Measurements from ENCODE around the gene TMEM238L. TPM values are rescaled to one million over a fixed set of nuclear protein-coding genes. Genes with fewer than 3 reads are reported as not detected.

Gene TMEM238L
- total and polyA plus RNA-seq, 10 donors, result not detected

DNA sequence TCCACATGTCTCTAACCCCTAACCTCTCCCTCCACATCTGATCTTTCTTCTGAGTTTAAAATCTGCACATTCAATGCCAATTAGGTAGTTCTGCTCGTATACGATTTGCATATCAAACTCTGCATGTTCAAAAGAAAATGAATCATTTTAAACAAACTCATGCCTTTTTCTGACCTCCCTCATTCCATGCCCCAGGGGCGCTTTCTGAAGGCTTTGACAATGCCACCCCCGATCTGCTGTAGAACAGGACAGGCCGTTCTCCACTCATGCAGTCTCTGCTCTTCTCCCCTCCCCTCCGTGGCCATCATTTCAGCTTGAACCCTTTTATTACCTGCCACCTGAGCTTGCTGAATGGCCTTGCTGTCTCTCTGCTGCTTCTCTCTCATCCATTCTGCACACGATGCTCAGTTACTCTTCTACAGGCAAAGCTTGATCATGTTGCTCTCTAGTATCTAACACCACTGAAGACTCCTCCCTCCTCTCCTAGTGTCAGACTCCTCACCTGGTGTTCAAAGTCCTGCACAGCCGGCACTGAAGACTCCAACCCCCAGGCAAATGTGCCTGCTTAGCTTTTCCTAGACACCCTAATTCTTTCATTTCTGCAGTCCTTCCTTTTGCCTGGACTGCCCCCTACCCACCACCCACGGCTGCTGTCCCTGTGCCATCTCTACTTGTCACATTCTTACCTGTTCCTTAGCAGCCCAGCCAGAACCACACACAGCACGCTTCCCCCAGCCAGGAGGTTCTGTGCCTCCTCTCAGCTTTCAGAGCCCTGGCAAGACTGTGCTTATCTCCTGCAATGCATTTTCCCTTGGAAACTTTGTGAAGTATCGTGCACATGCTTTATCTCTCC is 6.2 kb downstream of the TMEM238L start:
- TF ChIP-seq POLR2AphosphoS5 (IDR thresholded peaks at IDR 0.05) (no peak), POLR2A (IDR thresholded peaks at IDR 0.05) (no peak)
- TF ChIP-seq, protein P1, sequence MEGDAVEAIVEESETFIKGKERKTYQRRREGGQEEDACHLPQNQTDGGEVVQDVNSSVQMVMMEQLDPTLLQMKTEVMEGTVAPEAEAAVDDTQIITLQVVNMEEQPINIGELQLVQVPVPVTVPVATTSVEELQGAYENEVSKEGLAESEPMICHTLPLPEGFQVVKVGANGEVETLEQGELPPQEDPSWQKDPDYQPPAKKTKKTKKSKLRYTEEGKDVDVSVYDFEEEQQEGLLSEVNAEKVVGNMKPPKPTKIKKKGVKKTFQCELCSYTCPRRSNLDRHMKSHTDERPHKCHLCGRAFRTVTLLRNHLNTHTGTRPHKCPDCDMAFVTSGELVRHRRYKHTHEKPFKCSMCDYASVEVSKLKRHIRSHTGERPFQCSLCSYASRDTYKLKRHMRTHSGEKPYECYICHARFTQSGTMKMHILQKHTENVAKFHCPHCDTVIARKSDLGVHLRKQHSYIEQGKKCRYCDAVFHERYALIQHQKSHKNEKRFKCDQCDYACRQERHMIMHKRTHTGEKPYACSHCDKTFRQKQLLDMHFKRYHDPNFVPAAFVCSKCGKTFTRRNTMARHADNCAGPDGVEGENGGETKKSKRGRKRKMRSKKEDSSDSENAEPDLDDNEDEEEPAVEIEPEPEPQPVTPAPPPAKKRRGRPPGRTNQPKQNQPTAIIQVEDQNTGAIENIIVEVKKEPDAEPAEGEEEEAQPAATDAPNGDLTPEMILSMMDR (IDR thresholded peaks at IDR 0.05 in 8 of 11, conservative IDR thresholded peaks at IDR 0.05 in 3 of 11), result no peak
- Histone ChIP-seq H3K9me3 (no peaks in the 10 kb centered on the region), H3K27ac (no peak overlapping the region), H3K4me3 (no peak overlapping the region), H3K36me3 (no peaks in the 10 kb centered on the region), H3K4me1 (peaks cover 0 to 20% (median 12%) of the 10 kb centered on the region in 6 donors), H3K27me3 (replicated peaks in 1 of 7) (no peaks in the 10 kb centered on the region)
- intact Hi-C loops (cut with DNase I; ENCODE audit: low total_unique reads), result no loop called here
- no peak for DNase-seq
- 73 to 83% (median 82%) methylated on average over 11 of the region's 11 CpGs for WGBS, 5 donors

DNA sequence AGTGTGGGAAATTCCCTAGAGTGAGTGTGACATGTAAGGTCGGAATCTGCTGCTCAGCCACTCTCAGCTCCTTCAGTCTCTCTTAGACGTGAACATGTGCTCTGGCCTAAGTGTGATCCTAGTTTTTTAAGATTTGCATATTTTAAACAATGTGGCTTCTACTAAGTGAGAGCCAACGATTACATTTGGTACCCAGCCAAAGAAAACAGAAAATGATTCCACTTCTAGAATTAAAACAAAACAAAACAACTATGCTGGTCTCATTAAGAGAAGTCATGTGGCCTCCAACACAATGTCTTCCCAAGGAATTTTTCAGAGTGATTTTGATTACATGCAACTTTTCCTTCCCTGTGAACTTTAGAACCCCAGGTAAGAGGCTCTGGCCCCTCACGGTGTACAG is 10.1 kb downstream of the TMEM238L start:
- H3K27ac ChIP-seq, result no peak overlapping the region
- no peak overlapping the region for H3K4me3 ChIP-seq
- no peak for DNase-seq
- TF ChIP-seq, protein P1 (IDR thresholded peaks at IDR 0.05 in 8 of 11, conservative IDR thresholded peaks at IDR 0.05 in 3 of 11), result no peak
- no peak for TF ChIP-seq POLR2AphosphoS5 (IDR thresholded peaks at IDR 0.05)
- TF ChIP-seq POLR2A (IDR thresholded peaks at IDR 0.05), result no peak
- 47 to 78% (median 62%) methylated on average over 4 of the region's 4 CpGs for WGBS, 5 donors
- no peaks in the 10 kb centered on the region for H3K9me3 ChIP-seq
- no peaks in the 10 kb centered on the region for H3K36me3 ChIP-seq
- H3K4me1 ChIP-seq, result peaks cover 0 to 12% (median 6%) of the 10 kb centered on the region in 6 donors
- no peaks in the 10 kb centered on the region for H3K27me3 ChIP-seq (replicated peaks in 1 of 7)
- intact Hi-C loops (cut with DNase I; ENCODE audit: low total_unique reads), result no loop called here

GRCh38 chr17:10793256-10793655 is 10.6 kb downstream of the TMEM238L start:
- TF ChIP-seq POLR2A (IDR thresholded peaks at IDR 0.05) (no peak), POLR2AphosphoS5 (IDR thresholded peaks at IDR 0.05) (no peak)
- TF ChIP-seq, protein P1 (IDR thresholded peaks at IDR 0.05 in 8 of 11, conservative IDR thresholded peaks at IDR 0.05 in 3 of 11), result no peak
- no peaks in the 10 kb centered on the region for H3K27me3 ChIP-seq (replicated peaks in 1 of 7)
- no peak overlapping the region for H3K27ac ChIP-seq
- intact Hi-C loops (cut with DNase I; ENCODE audit: low total_unique reads), result no loop called here
- H3K36me3 ChIP-seq, result no peaks in the 10 kb centered on the region
- WGBS, 5 donors, result 82 to 95% (median 87%) methylated on average over 7 of the region's 7 CpGs
- no peaks in the 10 kb centered on the region for H3K9me3 ChIP-seq
- H3K4me3 ChIP-seq, result no peak overlapping the region
- H3K4me1 ChIP-seq, result peaks cover 0 to 6% (median 4%) of the 10 kb centered on the region in 6 donors
- DNase-seq, result no peak

GRCh38 chr17:10792151-10792550 is 11.7 kb downstream of the TMEM238L start:
- no peaks in the 10 kb centered on the region for H3K4me1 ChIP-seq
- no peaks in the 10 kb centered on the region for H3K27me3 ChIP-seq (replicated peaks in 1 of 7)
- TF ChIP-seq, protein P1 (IDR thresholded peaks at IDR 0.05 in 8 of 11, conservative IDR thresholded peaks at IDR 0.05 in 3 of 11), result no peak
- TF ChIP-seq POLR2A (IDR thresholded peaks at IDR 0.05) (no peak), POLR2AphosphoS5 (IDR thresholded peaks at IDR 0.05) (no peak)
- no peaks in the 10 kb centered on the region for H3K36me3 ChIP-seq
- H3K4me3 ChIP-seq, result no peak overlapping the region
- DNase-seq, result no peak
- intact Hi-C loops (cut with DNase I; ENCODE audit: low total_unique reads), result no loop called here
- no peaks in the 10 kb centered on the region for H3K9me3 ChIP-seq
- WGBS, 5 donors, result 34 to 50% (median 42%) methylated on average over 8 of the region's 8 CpGs
- no peak overlapping the region for H3K27ac ChIP-seq
